PC-9 (cell line): ENCODE measurements around the gene AQP4.

Experiments used
- CTCF ChIP-seq: fragments of 200-600 bp; sonication (generic); conservative IDR thresholded peaks from 2 replicates; pipeline ENCODE4 v1.6.1; 2017; ENCODE audit warnings: mixed run types, antibody characterized with exemption, mild to moderate bottlenecking, moderate library complexity
- EZH2 ChIP-seq: fragments of 200-600 bp; sonication (generic); IDR thresholded peaks from 2 replicates; pipeline ENCODE4 v1.8.0; 2017; ENCODE audit warnings: antibody characterized with exemption, low read depth

GRCh38 chr18:26818461-26818860, 47.0 kb downstream of the AQP4 start:
- TF ChIP-seq EZH2 (no peak), CTCF (no peak)
